HG03457 (cell line): ENCODE results near the gene RASGRP3.

ENCODE experiments used
- ATAC-seq: cut with Tn5 transposase; IDR thresholded peaks from one replicate; pipeline ENCODE4 v1.9.1; 2021; ENCODE audit warnings: moderate number of reproducible peaks; ENCODE audit not compliant: unreplicated experiment

The RASGRP3 gene

GRCh38 chr2:33614190-33614589, 137.7 kb downstream of the RASGRP3 start:
- no peak for ATAC-seq
